ENCODE data around the gene PPP2R5D.

The PPP2R5D gene

GRCh38 chr6:43036712-43037111 is 52.3 kb downstream of the PPP2R5D start:
- Histone ChIP-seq H3K4me3 (ENCODE audit: low read length) (no peak overlapping the region), H3K4me2 (ENCODE audit: low read length) (no peak overlapping the region), H3F3A (ENCODE audit: control insufficient read depth, insufficient read depth) (no peaks in the 10 kb centered on the region), H3K27me3 (ENCODE audit: control insufficient read depth, low read length) (no peaks in the 10 kb centered on the region), H3K27ac (ENCODE audit: low read depth, low read length) (no peak overlapping the region), H3K9me2 (replicated peaks; ENCODE audit: control insufficient read depth, low read length) (no peaks in the 10 kb centered on the region), H3K9me3 (ENCODE audit: control insufficient read depth, insufficient read depth, low read length) (no peaks in the 10 kb centered on the region), H3K79me2 (ENCODE audit: control insufficient read depth, low read length) (no peaks in the 10 kb centered on the region), H4K20me1 (ENCODE audit: control insufficient read depth, insufficient read depth, low read depth, low read length) (no peaks in the 10 kb centered on the region), H3K36me3 (ENCODE audit: control insufficient read depth, low read length) (peaks cover 28% of the 10 kb centered on the region), H3K4me1 (ENCODE audit: control insufficient read depth, low read length) (no peaks in the 10 kb centered on the region)
- TF ChIP-seq, protein P1, sequence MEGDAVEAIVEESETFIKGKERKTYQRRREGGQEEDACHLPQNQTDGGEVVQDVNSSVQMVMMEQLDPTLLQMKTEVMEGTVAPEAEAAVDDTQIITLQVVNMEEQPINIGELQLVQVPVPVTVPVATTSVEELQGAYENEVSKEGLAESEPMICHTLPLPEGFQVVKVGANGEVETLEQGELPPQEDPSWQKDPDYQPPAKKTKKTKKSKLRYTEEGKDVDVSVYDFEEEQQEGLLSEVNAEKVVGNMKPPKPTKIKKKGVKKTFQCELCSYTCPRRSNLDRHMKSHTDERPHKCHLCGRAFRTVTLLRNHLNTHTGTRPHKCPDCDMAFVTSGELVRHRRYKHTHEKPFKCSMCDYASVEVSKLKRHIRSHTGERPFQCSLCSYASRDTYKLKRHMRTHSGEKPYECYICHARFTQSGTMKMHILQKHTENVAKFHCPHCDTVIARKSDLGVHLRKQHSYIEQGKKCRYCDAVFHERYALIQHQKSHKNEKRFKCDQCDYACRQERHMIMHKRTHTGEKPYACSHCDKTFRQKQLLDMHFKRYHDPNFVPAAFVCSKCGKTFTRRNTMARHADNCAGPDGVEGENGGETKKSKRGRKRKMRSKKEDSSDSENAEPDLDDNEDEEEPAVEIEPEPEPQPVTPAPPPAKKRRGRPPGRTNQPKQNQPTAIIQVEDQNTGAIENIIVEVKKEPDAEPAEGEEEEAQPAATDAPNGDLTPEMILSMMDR (IDR thresholded peaks at IDR 0.05; ENCODE audit: low read depth, low read length, poor library complexity, severe bottlenecking): no peak
- no peak for TF ChIP-seq EZH2phosphoT487 (IDR thresholded peaks at IDR 0.05; ENCODE audit: borderline replicate concordance, low read length)

DNA sequence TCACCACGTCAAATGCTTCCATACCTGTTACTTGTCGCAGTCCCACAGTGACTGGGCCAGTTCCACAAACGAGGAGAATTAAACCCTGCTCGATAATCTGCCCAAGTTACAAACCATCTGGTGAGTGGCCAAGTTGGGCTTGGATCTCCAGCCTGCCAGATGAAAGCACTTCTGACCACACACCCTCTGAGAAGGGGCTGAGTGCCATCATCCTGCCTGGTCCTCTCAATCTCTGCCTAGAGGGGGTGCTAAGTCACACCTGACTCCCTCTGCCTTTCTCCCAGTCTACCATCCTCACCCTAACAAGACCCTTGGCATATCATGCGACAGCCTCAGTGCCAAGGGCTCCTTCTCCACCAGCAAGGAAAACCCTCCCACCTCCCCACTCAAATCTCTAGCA is 52.8 kb downstream of the PPP2R5D start:
- H3K27ac ChIP-seq (ENCODE audit: low read depth, low read length): no peak overlapping the region
- peaks cover 25% of the 10 kb centered on the region for H3K36me3 ChIP-seq (ENCODE audit: control insufficient read depth, low read length)
- H4K20me1 ChIP-seq (ENCODE audit: control insufficient read depth, insufficient read depth, low read depth, low read length): no peaks in the 10 kb centered on the region

DNA sequence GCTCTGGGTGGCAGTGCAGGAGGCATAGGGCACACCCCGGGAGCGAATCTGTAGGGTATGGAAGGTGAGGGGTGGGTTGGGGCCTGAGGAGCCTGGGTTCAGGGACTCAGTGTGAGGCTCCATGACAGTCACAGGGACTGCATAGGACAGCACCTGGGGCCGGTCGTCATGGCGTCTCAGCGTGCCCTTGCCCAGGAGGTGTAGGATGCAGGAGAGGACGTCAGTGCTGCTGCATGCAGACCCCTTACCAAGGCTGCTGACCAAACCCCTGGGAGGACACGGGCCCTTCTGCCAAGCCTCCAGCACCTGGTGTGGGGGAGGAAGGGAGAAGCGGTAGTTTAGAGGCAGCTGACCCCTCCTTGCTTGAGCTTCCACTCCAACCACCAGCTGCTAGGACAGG is 53.3 kb downstream of the PPP2R5D start:
- Histone ChIP-seq H3K4me3 (ENCODE audit: low read length) (no peak overlapping the region), H3K4me1 (ENCODE audit: control insufficient read depth, low read length) (no peaks in the 10 kb centered on the region), H3K27me3 (ENCODE audit: control insufficient read depth, low read length) (no peaks in the 10 kb centered on the region), H4K20me1 (ENCODE audit: control insufficient read depth, insufficient read depth, low read depth, low read length) (no peaks in the 10 kb centered on the region), H3K9me3 (ENCODE audit: control insufficient read depth, insufficient read depth, low read length) (no peaks in the 10 kb centered on the region), H3K27ac (ENCODE audit: low read depth, low read length) (no peak overlapping the region), H3K79me2 (ENCODE audit: control insufficient read depth, low read length) (no peaks in the 10 kb centered on the region), H3K9me2 (replicated peaks; ENCODE audit: control insufficient read depth, low read length) (no peaks in the 10 kb centered on the region), H3K36me3 (ENCODE audit: control insufficient read depth, low read length) (peaks cover 25% of the 10 kb centered on the region), H3K4me2 (ENCODE audit: low read length) (no peak overlapping the region), H3F3A (ENCODE audit: control insufficient read depth, insufficient read depth) (no peaks in the 10 kb centered on the region)
- TF ChIP-seq, protein P1 (IDR thresholded peaks at IDR 0.05; ENCODE audit: low read depth, low read length, poor library complexity, severe bottlenecking): no peak
- no peak for TF ChIP-seq EZH2phosphoT487 (IDR thresholded peaks at IDR 0.05; ENCODE audit: borderline replicate concordance, low read length)

More for the DNA sequence above, 52.8 kb downstream of the PPP2R5D start:
- no peaks in the 10 kb centered on the region for H3K4me1 ChIP-seq (ENCODE audit: control insufficient read depth, low read length)
- H3K27me3 ChIP-seq (ENCODE audit: control insufficient read depth, low read length): no peaks in the 10 kb centered on the region
- no peaks in the 10 kb centered on the region for H3K79me2 ChIP-seq (ENCODE audit: control insufficient read depth, low read length)
- no peaks in the 10 kb centered on the region for H3F3A ChIP-seq (ENCODE audit: control insufficient read depth, insufficient read depth)
- H3K4me3 ChIP-seq (ENCODE audit: low read length): no peak overlapping the region
- TF ChIP-seq, protein P1 (IDR thresholded peaks at IDR 0.05; ENCODE audit: low read depth, low read length, poor library complexity, severe bottlenecking): no peak
- no peaks in the 10 kb centered on the region for H3K9me2 ChIP-seq (replicated peaks; ENCODE audit: control insufficient read depth, low read length)
- no peaks in the 10 kb centered on the region for H3K9me3 ChIP-seq (ENCODE audit: control insufficient read depth, insufficient read depth, low read length)
- no peak overlapping the region for H3K4me2 ChIP-seq (ENCODE audit: low read length)

DNA sequence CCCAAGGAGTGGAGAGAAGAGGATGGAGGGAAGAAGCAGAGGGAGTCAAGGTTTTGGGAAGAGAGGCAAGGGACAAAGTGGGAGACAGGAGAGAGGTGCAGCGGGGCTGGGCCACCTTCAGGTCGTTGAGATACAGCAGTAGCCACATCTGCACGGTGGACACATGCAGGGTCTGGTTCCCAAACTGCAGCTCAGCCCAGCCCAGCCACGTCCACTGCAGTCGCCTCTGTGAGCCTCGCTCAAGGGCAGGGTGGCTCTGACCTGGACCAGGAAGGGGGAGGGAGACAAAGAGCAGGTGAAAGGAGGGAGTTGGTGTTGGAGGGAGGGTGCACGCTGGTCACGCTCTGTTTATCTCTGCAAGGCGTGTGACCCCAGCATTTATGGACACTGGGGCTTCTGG is 54.4 kb downstream of the PPP2R5D start:
- Histone ChIP-seq H3F3A (ENCODE audit: control insufficient read depth, insufficient read depth) (no peaks in the 10 kb centered on the region), H3K9me3 (ENCODE audit: control insufficient read depth, insufficient read depth, low read length) (no peaks in the 10 kb centered on the region), H3K27me3 (ENCODE audit: control insufficient read depth, low read length) (no peaks in the 10 kb centered on the region), H4K20me1 (ENCODE audit: control insufficient read depth, insufficient read depth, low read depth, low read length) (no peaks in the 10 kb centered on the region), H3K4me3 (ENCODE audit: low read length) (no peak overlapping the region), H3K4me2 (ENCODE audit: low read length) (no peak overlapping the region), H3K27ac (ENCODE audit: low read depth, low read length) (no peak overlapping the region), H3K9me2 (replicated peaks; ENCODE audit: control insufficient read depth, low read length) (no peaks in the 10 kb centered on the region), H3K4me1 (ENCODE audit: control insufficient read depth, low read length) (no peaks in the 10 kb centered on the region), H3K36me3 (ENCODE audit: control insufficient read depth, low read length) (peaks cover 20% of the 10 kb centered on the region), H3K79me2 (ENCODE audit: control insufficient read depth, low read length) (no peaks in the 10 kb centered on the region)
- TF ChIP-seq, protein P1 (IDR thresholded peaks at IDR 0.05; ENCODE audit: low read depth, low read length, poor library complexity, severe bottlenecking): no peak
- no peak for TF ChIP-seq EZH2phosphoT487 (IDR thresholded peaks at IDR 0.05; ENCODE audit: borderline replicate concordance, low read length)

All from DOHH2 (cell line).